Measurements from ENCODE around the gene ITGA2B.

DNA sequence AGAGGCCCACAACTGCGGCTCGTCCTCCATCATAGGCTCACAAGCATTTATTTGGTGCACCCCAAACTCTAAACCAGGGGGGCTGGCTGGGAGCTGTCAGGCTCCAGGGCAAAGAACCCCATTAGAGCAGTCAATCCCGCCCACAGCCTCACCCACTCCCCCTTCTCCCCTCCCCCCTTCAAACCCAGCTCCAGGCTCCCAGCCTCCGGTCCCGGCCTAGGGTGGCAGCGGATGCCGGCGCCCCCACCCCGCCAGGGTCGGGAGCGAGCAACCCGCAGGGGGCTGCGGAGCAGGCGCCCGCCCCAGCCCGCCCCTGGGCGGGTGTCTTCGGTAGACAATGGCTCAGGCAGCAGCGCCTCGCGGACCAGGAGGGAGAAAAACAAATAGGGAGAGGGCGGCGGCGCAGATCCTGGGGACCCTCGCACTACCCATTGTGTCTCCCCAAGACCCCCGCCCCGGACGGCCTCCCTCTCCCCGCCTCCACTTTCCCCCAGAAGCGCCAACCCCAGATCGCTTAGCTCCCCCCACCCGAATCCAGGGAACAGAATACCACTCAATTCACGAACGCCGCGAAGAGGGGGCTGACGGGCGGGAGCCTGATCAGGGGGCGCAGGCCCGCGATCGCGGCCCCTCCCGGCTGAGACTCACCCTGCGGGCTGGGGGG, 26.4 kb downstream of the ITGA2B start:
- TF ChIP-seq CTCF (IDR thresholded peaks at IDR 0.05) (no peak), POLR2A (IDR thresholded peaks at IDR 0.05) (no peak)
